Activated B cell treated with CpG ODN at 0.5 μM for 24 hours (primary cell): ENCODE measurements around the gene ZFAND2A. TPM values are rescaled to one million over a fixed set of nuclear protein-coding genes. Genes with fewer than 3 reads are reported as not detected.

Experiments used
- ATAC-seq: fragments of 200-7000 bp; cut with Tn5 transposase; one replicate; pipeline ENCODE4 v1.10.0; 2021; ENCODE audit warnings: low read depth, mild to moderate bottlenecking, moderate library complexity
- CTCF ChIA-PET: fragments of 350-600 bp; sonication (Branson Sonifier 250); formaldehyde crosslinking; loops from one replicate; lab custom pipeline; 2021; ENCODE audit warnings: antibody characterized with exemption; lab: Charles Lee
- POLR2A ChIA-PET: fragments of 350-600 bp; sonication (Branson Sonifier 250); formaldehyde crosslinking; loops from one replicate; lab custom pipeline; 2021; ENCODE audit warnings: antibody characterized with exemption; lab: Charles Lee
- DNase-seq: peaks from one replicate; pipeline ENCODE4 v3.0.0; 2022
- H3K27ac Mint-ChIP-seq: one replicate; pipeline ENCODE4 v1.8.0; 2020; ENCODE audit warnings: mixed read lengths
- H3K27me3 Mint-ChIP-seq: one replicate; pipeline ENCODE4 v1.8.0; 2021; ENCODE audit warnings: mixed read lengths
- H3K36me3 Mint-ChIP-seq: one replicate; pipeline ENCODE4 v1.8.0; 2021; ENCODE audit warnings: low read depth, mixed read lengths
- H3K4me1 Mint-ChIP-seq: one replicate; pipeline ENCODE4 v1.8.0; 2021; ENCODE audit warnings: mixed read lengths
- H3K4me3 Mint-ChIP-seq: one replicate; pipeline ENCODE4 v1.8.0; 2020; ENCODE audit warnings: mild to moderate bottlenecking, mixed read lengths
- H3K9me3 Mint-ChIP-seq: one replicate; pipeline ENCODE4 v1.8.0; 2020; ENCODE audit warnings: mixed read lengths
- CTCF ChIP-seq: fragments of 200-600 bp; IDR thresholded peaks from one replicate; pipeline ENCODE4 v1.8.0; 2022; ENCODE audit warnings: antibody characterized with exemption, mild to moderate bottlenecking
- intact Hi-C: fragments of 100-400 bp; cut with micrococcal nuclease; formaldehyde crosslinking; loops from one replicate; pipeline ENCODE4 v1.15.1; 2024
- total RNA-seq: library from RNA; stranded (reverse); gene quantifications from 2 replicates; pipeline ENCODE4 v1.2.3, GENCODE V29; 2022

The ZFAND2A gene
- total RNA-seq, 1 donor from 2014 or later = 21.6 TPM

- ATAC-seq (no peak), DNase-seq (no peak)
- H3K4me3 Mint-ChIP-seq = no peak overlapping the region
- no peaks in the 10 kb centered on the region for H3K9me3 Mint-ChIP-seq
- no peak overlapping the region for H3K27ac Mint-ChIP-seq
- intact Hi-C loops = no loop called here
- H3K27me3 Mint-ChIP-seq = peaks cover 13% of the 10 kb centered on the region
- ChIA-PET CTCF (no interaction called here), POLR2A (interaction anchor here (1.0 kb wide), 1 partner anchor 20 kb away, joined by 3 read pairs; no protein-coding TSS in a partner anchor)
- TF ChIP-seq CTCF = no peak
- H3K4me1 Mint-ChIP-seq = peaks cover 30% of the 10 kb centered on the region
- no peaks in the 10 kb centered on the region for H3K36me3 Mint-ChIP-seq
These were observed 53.8 kb downstream of the ZFAND2A start for GRCh38 chr7:1106063-1106792.

GRCh38 chr7:1105189-1105588 is 54.8 kb downstream of the ZFAND2A start:
- CTCF ChIA-PET = interaction anchor here (1.6 kb wide), 1 partner anchor 18 kb away, joined by 8 read pairs; the partner anchor contains the start of gene GPER1
- peaks cover 13% of the 10 kb centered on the region for H3K27me3 Mint-ChIP-seq
- ATAC-seq (peak; percentile 71), DNase-seq (no peak)
- intact Hi-C loops = no loop called here
- peaks cover 30% of the 10 kb centered on the region for H3K4me1 Mint-ChIP-seq
- H3K4me3 Mint-ChIP-seq = peak overlapping the region; percentile 38
- H3K36me3 Mint-ChIP-seq = no peaks in the 10 kb centered on the region
- H3K27ac Mint-ChIP-seq = no peak overlapping the region
- POLR2A ChIA-PET = interaction anchor here (0.6 to 1.5 kb wide), 2 partner anchors 55 to 101 kb away, joined by 3 to 4 read pairs; partner anchors contain the start of gene ZFAND2A
- TF ChIP-seq CTCF = no peak
- no peaks in the 10 kb centered on the region for H3K9me3 Mint-ChIP-seq

DNA sequence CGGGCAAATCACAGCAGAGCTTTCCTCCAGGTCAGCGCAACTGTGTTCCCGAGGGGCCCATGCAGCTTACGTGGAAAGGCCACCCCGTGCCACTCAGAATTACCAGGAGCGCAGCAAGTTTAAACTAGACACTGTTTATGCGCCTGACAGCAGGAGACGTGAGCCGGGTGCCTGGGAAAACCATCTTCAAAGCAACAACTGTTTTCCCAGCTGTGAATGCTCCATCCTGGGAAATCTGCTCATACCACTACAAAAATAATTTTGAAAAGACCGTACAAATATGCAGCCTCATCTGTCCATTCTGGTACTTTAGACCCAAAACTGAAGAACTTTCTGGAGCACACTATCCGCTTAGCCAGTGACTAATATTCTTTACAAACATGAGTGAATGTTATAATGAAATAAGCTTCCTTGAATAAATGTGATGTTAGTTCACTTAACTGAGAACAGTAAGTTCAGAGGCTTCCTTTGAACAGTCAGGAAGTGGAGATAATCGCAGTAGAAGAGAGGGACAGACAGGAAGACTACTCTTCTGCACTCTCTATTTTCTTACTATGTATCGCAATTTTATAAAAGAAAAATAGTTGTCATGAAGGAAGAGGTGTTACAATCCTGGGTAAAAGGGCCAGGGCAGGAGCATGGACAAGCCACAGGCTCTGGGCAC is 55.3 kb downstream of the ZFAND2A start:
- Mint-ChIP-seq H3K9me3 (no peaks in the 10 kb centered on the region), H3K27ac (no peak overlapping the region), H3K4me1 (peaks cover 30% of the 10 kb centered on the region), H3K4me3 (no peak overlapping the region), H3K36me3 (peaks cover under 1% of the 10 kb centered on the region), H3K27me3 (peaks cover 13% of the 10 kb centered on the region)
- POLR2A ChIA-PET = interaction anchor here (0.6 to 1.5 kb wide), 3 partner anchors 8 to 100 kb away, joined by 3 to 4 read pairs (median 3); partner anchors contain the start of gene ZFAND2A
- CTCF ChIA-PET = interaction anchor here (1.6 to 2.4 kb wide), 3 partner anchors 17 to 112 kb away, joined by 6 to 8 read pairs (median 7); partner anchors contain the start of gene GPER1
- ATAC-seq = no peak
- no peak for TF ChIP-seq CTCF
- no peak for DNase-seq
- intact Hi-C loops = no loop called here

GRCh38 chr7:1103789-1104515 is 56.0 kb downstream of the ZFAND2A start:
- intact Hi-C loops = loop anchor here (1.0 kb wide), 2 partner anchors 18 to 34 kb away; a partner anchor contains a TSS
- Mint-ChIP-seq H3K9me3 (no peaks in the 10 kb centered on the region), H3K27ac (peak overlapping the region; percentile 76), H3K36me3 (peaks cover 2% of the 10 kb centered on the region), H3K27me3 (peaks cover 13% of the 10 kb centered on the region), H3K4me3 (peak overlapping the region; percentile 70), H3K4me1 (peaks cover 30% of the 10 kb centered on the region)
- CTCF ChIA-PET = interaction anchor here (1.6 to 2.4 kb wide), 3 partner anchors 17 to 111 kb away, joined by 6 to 8 read pairs (median 7); partner anchors contain the start of gene GPER1
- no peak for TF ChIP-seq CTCF
- POLR2A ChIA-PET = interaction anchor here (0.6 to 1.7 kb wide), 4 partner anchors 8 to 56 kb away, joined by 3 to 8 read pairs (median 4); partner anchors contain the start of gene ZFAND2A
- no peak for DNase-seq
- no peak for ATAC-seq
